Frontal cortex (tissue), 4 donors: Measurements from ENCODE around the gene TMEM132D. TPM values are rescaled to one million over a fixed set of nuclear protein-coding genes. Genes with fewer than 3 reads are reported as not detected.

ENCODE experiments used
- DNase-seq, 2 donors: peaks; one replicate each; pipeline ENCODE4 v3.0.0; 2012; ENCODE audit warnings: low spot score in 2 of 2
- FAIRE-seq: peaks from 2 replicates; lab custom pipeline; 2012; peaks lifted over from hg19 to GRCh38; lab: Jason Lieb, UNC
- total RNA-seq: library from RNA; depleted of rRNA; stranded (reverse); fragments of >200 nt; gene quantifications from one replicate; pipeline ENCODE4 v1.2.3, GENCODE V29; 2014
- donor health status: control.
- donor health status: control.
- donor health status: control.

Gene TMEM132D
- total RNA-seq, 1 donor from 2014 or later, result 4.1 TPM

- FAIRE-seq, result no peak
- no peak for DNase-seq
Observed at GRCh38 chr12:129394177-129394825, 509.5 kb downstream of the TMEM132D start.

- no peak for DNase-seq
Observed at GRCh38 chr12:129393357-129393937, 510.4 kb downstream of the TMEM132D start.

GRCh38 chr12:129385637-129385990, 518.2 kb downstream of the TMEM132D start:
- FAIRE-seq, result no peak
- no peak for DNase-seq

More at GRCh38 chr12:129393357-129393937, 510.4 kb downstream of the TMEM132D start:
- no peak for FAIRE-seq

GRCh38 chr12:129383956-129384355, 519.9 kb downstream of the TMEM132D start:
- FAIRE-seq, result no peak
- DNase-seq, result no peak

- DNase-seq (no peak), FAIRE-seq (no peak)
Observed at GRCh38 chr12:129381715-129382114, 522.1 kb downstream of the TMEM132D start.

GRCh38 chr12:129379076-129379804, 524.6 kb downstream of the TMEM132D start:
- no peak for FAIRE-seq
- DNase-seq, result no peak

GRCh38 chr12:129378496-129378895, 525.3 kb downstream of the TMEM132D start:
- DNase-seq (no peak), FAIRE-seq (no peak)

- FAIRE-seq, result no peak
- DNase-seq, result no peak
Observed at GRCh38 chr12:129373746-129374145, 530.1 kb downstream of the TMEM132D start.

- DNase-seq (no peak), FAIRE-seq (no peak)
Observed at GRCh38 chr12:129372876-129373275, 530.9 kb downstream of the TMEM132D start.

- FAIRE-seq (no peak), DNase-seq (no peak)
Observed at GRCh38 chr12:129372348-129372747, 531.5 kb downstream of the TMEM132D start.

GRCh38 chr12:129371268-129371667, 532.6 kb downstream of the TMEM132D start:
- DNase-seq (no peak), FAIRE-seq (no peak)

- FAIRE-seq, result no peak
Observed at GRCh38 chr12:129366656-129367055, 537.2 kb downstream of the TMEM132D start.

GRCh38 chr12:129363041-129363440, 540.8 kb downstream of the TMEM132D start:
- no peak for FAIRE-seq
- no peak for DNase-seq

More at GRCh38 chr12:129366656-129367055, 537.2 kb downstream of the TMEM132D start:
- DNase-seq, result no peak

GRCh38 chr12:129357233-129357632, 546.6 kb downstream of the TMEM132D start:
- DNase-seq (no peak), FAIRE-seq (no peak)

GRCh38 chr12:129351481-129351880, 552.3 kb downstream of the TMEM132D start:
- FAIRE-seq (no peak), DNase-seq (no peak)

GRCh38 chr12:129339336-129339735, 564.5 kb downstream of the TMEM132D start:
- no peak for FAIRE-seq

GRCh38 chr12:129337413-129337812, 566.4 kb downstream of the TMEM132D start:
- FAIRE-seq (no peak), DNase-seq (no peak)

More at GRCh38 chr12:129339336-129339735, 564.5 kb downstream of the TMEM132D start:
- DNase-seq, result no peak

- FAIRE-seq, result no peak
Observed at GRCh38 chr12:129335773-129336172, 568.1 kb downstream of the TMEM132D start.

GRCh38 chr12:129332286-129332685, 571.5 kb downstream of the TMEM132D start:
- DNase-seq (no peak), FAIRE-seq (no peak)

More at GRCh38 chr12:129335773-129336172, 568.1 kb downstream of the TMEM132D start:
- no peak for DNase-seq

GRCh38 chr12:129331356-129332085, 572.3 kb downstream of the TMEM132D start:
- no peak for DNase-seq
- FAIRE-seq, result no peak
